NK-92 treated with Interleukin-12 subunit alpha and Interleukin-12 subunit beta, amount 100 ng/mL, for 24 hours (cell line): Measurements from ENCODE around the gene FOXRED2.
A peak's percentile ranks its signal among the peaks of the same experiment; 100 is the strongest.
"Not testable (repeated sequence)": the region's sequence is repeated elsewhere in the genome, so short reads cannot be mapped to it uniquely, and the experiment has no call there.

ENCODE experiments used
- DNase-seq: peaks from one replicate; lab custom pipeline; 2025; lab: John Stamatoyannopoulos, UW

Gene FOXRED2

DNA sequence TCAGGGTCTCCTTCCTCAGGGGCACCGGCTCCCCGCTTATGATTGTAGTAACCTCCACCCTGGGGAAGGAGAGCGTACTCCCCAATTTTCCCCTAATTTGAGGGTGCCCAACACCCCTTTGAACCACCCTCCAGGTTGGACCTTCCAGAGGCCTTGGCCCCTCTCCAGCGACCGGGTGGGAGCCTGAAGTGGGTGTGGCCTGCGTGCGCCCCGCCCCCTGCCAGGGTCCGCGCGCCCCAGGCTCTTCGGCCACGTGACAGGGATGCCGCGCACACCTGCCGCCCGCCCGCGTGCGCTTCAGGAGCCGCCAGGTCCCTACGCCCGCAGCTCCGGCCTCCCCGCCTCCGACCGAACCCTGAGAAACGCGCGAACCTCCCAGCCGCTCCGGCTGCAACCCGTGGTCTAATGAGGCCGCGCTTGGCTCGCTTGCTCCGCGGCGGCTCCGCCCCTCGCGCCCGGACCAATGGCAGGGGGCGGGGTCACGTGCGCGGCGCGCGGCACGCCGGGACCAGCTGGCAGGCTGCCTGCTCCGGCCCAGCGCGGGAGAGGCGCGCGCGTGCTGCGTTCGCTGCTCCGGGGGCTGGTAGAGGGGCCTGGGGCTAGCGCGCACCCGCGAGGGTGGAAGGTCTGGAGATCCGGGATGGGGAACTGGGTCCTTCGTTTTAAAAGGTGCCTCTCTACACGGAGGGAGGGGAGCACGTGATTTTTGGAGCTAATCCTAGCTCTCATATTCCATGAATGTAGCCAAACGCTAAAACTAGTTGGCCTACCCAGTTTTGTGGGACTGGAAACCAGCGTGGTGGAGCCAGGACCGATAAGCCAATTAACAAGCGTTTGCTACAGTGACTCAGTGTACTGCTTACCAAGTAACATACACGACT is at the start of gene FOXRED2:
Gene FOXRED2, minus strand, starts transcription at position 404 of the 881 bp plus-strand sequence. CDS start 618 bp downstream, outside the sequence.
- DNase-seq = peak; percentile 77

DNA sequence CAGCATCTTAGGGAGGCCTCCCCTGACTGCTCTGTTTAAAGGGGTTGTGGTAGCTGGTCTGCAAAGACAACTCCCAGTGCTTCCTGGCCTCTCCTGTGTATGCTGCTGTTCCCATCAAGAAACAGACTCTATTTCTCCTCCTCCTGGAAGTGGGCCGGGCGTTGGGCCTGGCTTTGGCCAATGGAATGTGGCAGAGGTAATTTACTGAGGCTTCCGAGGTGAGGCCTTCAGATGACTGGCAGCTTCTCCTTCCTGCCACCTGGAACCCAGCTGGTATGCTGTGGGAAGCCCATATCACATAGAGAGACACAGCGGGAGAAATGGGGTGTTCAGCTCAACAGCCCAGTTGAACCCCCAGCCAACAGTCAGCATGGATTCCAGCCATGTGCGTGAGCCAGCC is 47.3 kb upstream of the FOXRED2 start:
- DNase-seq = no peak

DNA sequence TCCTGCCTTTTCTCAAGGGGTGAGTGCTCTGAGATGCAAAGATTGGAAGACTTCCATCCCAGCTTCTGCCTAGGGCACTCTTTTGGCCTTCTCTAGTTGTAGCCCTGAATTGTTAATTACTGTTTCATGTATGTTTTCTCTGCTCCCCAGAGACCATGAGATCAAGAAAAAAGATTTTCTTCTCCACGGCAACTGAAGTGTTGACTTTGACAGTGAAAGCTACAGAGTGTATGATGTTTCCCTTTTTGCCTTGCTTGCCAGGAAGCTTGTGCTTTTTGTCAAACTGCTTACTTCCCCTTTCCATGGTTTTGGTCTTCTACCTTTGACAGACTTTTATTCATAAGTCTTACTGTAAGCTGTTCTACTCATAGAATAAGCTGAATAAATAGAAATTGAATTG is 45.4 kb upstream of the FOXRED2 start:
- DNase-seq = no peak

DNA sequence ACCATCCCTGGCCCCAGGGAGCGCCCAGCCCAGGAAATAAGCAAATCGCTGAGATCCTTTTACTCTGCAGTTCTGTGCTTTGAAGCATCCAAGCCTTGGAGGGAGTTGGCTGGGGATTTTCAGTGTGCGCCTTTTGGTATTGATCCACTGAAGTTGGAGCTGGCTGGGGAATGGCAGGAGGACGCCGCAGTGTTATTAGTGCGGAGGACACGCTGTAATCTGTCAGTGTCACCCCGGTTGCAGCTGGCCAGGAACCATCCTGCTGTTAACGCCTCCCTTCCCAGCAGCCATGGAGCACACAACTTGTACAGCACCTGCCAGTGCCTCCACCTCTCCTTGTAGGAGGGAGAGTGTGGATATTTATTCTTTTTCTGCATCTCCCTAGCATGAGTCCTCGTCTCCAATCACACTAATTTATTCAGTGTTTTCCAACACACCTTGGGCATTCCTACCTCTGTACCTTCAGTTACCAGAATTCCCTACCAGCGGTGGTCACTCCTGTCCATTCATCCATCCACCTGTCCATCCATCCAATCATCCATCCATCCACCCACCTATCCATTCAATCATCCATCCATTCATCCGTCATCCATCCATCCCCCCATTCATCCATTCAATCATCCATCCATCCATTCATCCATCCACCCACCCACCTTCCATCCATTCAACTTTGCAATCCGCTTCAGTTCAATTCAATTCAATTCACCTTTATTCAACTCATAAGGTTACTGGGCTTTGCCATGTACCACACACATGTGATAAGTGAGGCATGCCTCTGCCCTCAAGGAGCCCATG is 44.1 kb upstream of the FOXRED2 start:
- DNase-seq = no peak

DNA sequence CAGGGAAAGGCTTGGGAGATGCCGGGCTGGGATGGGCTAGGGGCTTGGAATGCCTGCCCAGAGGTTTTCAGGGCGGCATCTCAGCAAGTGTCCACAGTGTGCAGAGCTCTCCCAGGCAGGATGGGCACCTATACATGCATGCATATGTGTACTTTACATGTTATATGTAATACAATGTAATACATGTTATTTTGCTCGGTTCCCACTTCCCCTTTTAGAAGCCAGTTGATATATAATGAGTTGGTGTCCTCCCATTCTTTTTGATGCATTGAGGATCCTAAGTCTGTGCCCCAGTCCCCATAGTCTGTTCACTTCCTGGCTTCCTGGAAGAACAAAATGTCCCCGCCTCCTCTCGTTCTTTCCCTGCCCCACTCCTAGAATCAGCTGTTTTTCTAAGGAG is 42.2 kb upstream of the FOXRED2 start:
- DNase-seq = no peak

DNA sequence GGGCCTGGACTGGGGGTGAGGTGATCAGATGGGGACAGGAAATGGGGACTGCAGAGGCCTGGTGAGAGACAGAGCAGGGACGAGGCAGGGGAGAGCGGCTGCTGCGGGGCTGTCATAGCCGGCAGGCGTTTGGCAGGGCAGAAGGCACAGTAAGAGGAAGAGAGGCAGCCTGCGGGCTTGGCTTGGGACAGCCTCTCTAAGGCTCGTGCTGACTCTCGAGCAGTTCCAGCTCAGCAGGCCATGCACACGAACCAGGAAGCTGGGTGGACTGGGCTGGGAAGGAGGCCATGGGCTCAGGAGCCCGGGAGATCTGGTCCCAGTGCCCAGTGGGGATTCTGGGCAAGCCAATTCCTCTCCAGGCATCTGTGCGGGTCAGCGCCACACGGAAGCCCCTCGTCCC is 41.8 kb upstream of the FOXRED2 start:
- no peak for DNase-seq

DNA sequence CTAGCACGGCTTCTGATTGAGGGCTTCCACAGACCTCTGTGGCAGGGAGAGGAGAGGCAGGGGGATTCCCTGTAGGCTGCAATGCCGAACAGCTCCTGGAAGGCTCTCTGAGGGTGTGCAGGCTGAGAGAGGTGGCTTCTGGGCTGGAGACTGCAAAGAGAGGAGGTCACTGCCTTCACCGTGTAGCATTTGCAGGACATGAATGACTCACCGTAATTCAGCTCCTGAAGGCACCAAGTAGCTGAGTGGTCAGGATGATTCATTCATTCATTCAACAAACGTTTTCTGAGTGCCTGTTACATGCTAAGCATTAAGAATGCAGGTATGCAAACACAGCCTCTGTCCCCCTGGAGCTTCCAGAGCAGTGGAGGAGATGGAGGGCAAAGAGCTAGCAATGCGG is 40.1 kb upstream of the FOXRED2 start:
- peak; percentile 24 for DNase-seq

DNA sequence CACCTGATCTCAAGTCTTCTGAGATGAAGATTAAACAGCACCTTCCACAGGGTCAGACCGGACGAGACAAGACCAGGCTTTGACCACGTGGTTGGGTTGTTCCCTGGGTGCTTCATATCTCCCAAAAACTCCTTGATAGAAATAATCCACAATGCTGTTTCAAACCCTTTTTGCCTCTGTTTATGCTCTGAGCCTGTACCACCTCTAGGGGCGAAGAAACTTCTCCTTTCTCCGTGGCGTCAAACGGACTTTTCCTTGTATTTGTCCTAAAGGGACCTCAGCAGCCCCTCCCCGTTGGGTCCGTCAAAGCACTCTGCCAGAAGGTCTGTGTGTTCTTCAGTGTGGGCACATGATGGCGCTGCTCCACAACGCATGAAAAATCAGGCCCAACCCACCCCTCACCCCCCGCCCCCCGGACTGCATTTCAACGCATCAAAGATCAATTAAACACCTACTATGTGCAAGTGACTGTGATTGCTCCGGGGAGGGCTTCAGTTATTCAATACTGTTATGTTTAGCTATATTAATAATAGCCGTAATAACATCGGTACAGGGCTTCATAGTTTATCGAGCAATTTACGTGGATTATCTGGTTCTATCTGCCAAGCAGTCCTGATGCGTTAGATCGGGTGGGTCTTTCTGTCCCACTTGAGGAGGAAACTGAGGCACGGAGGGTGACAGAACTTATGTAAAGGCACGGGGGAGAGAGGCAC is 39.4 kb upstream of the FOXRED2 start:
- no peak for DNase-seq

DNA sequence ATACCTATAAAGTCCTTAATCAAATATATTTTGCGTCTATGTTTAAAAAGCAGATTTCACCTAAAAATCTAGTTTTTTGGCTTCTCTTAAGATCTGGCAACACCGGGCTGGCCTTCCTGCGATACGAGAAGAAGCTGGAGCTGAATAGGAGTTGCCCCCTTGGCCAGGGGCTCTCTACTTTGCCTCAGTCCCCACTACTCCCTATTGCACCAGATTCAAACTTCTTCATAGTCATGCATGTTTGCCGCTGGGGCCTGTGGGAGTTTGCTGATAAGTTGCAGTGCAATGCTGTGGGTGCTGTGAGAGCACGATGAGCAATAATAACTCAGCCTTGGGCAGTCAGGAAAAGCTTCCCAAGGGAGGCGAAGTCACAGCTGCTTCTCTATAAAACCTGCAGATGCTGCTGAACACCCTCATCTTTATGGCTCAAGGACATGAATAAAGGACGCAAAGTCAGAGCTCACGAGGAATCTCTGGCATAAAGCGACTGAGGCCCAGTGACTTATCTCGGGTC is 37.3 kb upstream of the FOXRED2 start:
- DNase-seq = no peak

DNA sequence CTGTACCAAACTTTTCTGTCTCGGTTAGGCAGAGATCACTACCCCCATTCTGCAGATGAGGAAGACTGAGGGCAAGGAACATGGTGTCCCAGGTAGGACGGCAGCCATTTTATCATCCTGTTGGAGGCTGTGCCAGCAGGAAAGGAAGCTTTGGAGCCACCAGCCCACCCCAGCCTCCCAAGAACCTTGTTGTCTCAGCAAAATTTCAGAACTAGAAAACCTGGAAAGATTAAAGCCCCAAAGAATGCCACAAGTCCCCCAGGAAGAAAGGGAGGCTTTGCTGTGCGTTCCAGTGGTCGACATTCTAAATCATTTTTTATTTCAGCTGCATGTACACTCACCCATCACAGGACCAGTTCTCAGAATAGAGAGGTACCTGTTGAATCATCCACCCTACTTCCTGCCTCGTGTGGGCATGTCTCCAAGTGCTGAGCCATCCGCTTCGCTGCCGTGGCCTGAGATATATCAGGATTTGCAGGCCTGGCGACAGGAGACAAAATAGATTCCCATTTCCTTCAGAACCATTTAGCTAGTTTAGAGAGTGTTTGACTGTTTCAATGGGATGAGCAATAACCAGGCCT is 35.1 kb upstream of the FOXRED2 start:
- no peak for DNase-seq

DNA sequence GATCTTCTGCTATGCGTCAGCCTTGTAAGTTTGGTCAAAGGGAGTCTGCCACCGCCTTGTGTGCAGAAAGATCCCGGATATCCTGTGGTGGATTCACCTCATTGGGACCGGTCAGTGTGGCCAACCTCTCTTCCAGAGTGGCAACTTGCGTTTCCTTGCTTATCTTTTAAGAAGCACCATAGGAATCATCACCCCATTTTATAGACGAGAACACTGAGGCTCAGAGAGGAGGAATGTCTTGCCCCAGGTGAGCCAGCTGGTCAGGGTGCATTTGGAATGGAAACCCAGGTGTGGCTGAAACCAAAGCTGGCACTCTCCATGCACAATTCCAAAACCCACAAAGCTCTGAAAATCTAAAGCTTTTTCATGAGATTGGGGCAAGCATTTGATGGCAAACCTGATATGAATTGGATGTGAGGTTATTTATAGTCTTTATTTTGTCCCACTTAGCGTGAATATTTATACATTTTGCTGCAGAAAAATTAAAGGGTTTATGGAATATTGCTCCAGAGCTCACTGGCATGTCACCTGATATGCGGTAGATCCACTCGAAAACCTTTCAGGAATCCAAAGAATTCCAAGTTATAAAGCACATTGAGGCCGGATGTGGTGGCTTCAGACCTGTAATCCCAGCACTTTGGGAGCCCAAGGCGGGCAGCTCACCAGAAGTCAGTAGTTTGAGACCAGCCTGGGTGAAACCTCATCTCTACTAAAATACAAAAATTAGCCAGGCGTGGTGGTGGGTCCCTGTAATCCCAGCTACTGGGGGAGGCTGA is 34.2 kb upstream of the FOXRED2 start:
- DNase-seq = no peak

DNA sequence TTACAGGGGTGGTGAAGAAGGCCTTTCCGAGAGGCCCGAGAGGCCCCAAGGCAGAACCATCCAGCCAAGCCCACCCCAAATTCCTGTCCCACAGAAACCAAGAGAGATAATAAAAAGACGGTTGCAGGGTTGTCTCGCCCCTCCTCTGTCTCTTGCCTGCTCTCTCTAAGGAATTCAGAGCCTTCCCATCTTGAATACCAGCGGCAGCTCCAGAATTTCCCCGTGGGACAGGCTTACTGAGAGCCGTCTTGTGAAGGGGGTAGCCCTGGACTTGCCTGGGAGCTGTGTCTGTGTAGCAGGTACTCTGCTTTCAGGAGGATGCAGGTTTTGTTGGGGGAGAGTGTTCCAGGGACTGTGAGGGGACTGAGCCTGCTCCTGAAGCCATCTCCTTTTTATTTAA is 31.7 kb upstream of the FOXRED2 start:
- DNase-seq = no peak

DNA sequence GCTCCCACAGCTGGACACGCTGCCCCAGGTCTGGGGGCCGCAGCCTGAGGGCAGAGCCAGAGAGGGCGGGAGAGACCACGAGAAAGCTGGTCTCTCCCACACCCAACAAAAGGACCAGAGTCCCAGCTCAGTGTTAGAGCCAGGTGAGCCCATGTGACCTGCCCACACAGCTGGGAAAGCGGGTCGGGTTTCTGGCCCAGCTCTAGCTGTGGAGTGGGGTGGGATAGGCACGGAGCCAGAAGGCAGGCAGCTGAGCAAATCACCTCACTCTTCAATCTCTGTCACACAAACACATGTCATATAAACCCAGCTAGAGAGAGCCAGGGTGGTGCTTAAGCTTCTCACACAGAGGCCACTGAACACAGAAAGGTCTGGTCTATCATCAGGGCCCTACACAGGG is 29.9 kb upstream of the FOXRED2 start:
- no peak for DNase-seq

DNA sequence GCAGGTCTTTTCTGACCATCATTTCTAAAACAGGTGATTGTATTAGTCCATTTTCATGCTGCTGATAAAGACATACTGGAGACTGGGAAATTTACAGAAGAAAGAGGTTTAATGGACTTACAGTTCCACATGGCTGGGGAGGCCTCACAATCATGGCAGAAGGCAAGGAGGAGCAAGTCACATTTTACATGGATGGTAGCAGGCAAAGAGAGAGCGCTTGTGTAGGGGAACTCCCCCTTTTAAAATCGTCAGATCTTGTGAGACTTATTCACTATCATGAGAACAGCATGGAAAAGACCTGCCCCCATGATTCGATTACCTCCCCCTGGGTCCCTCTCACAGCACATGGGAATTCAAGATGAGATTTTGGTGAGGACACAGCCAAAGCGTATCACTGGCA is 26.5 kb upstream of the FOXRED2 start:
- not testable (repeated sequence) for DNase-seq

DNA sequence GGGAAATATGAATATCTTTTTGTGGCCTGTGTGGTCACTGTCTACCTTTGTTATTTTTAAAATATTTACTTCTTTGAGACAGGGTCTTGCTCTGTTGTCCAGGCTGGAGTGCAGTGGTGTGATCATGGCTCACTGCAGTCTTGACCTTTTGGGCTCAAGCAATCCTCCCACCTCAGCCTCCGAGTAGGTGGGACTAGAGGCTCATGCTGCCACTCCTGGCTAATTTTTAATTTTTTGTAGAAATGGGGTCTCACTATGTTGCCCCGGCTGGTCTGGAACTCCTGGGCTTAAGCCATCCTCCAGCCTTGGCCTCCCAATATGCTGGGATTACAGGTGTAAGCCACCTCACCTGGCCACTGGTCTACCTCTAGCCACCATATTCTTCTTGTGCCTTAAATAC is 25.6 kb upstream of the FOXRED2 start:
- no peak for DNase-seq

DNA sequence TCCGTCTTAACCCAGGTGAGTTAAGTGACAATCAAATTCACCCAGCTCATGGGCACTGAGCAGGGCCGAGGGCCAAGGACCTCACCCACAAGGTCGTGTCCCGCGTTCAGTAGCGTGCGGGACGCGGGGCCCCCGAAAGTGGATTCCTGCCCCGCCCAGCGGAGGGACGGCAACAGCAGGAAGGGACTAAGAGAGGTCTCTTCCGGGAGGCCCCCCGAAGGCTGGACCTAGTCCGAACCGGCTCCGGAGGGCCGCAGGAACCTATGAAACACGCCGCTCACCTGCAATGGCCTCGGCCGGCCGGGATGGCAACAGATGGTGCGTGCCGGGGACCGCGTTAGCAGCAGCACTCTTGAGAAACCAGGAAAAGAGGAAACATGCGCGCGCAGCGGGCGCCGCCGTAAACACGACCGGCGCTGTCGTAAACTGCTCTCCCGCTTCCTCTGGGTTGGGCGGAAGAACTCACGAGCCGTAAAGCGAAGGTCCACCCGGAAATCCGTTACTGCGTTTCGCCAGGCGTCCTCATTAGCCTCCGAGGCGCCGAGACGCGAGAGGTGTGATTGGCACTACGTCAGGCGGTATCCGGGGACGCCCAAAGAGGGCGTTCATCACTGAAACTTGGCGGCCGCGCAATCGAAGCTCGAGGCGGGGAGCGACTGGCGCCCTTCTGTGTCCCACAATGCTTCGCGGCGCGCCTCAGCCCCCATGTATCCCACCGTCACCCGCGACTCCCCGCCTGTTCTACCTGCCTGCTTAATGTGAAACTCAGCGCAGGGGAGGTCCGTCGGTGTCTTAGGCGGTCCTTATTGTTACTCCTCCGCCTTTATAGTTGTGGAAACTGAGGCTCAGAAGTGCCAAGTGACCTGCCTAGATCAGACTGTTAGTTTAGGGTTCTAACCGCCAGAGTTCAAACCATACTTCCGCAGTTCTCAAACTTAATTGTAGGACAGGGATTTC is 22.2 kb upstream of the FOXRED2 start, which contains the start of gene EIF3D:
Gene EIF3D, minus strand, starts transcription at position 372 of the 957 bp plus-strand sequence. CDS start 3,045 bp downstream, outside the sequence.
- DNase-seq = peak; percentile 97

DNA sequence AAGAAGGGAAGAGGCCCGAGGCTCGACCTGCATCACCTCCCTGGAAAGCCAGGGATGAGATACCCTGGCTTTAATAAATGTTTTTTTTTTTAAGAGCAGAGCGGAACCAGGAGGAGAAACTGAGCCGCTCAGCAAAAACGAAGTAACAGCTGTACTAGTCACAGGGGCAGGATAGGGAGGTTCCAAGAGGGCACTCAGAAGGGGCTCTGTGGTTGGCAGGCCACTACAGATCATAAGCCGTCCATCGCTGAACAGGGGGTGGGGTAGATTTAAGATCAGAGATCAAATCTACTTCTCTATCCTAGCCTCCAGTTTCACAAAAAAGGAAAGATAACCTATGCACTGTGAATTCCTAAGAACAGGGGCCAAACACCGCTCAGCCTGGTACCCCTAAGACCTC is 21.5 kb upstream of the FOXRED2 start:
- no peak for DNase-seq

DNA sequence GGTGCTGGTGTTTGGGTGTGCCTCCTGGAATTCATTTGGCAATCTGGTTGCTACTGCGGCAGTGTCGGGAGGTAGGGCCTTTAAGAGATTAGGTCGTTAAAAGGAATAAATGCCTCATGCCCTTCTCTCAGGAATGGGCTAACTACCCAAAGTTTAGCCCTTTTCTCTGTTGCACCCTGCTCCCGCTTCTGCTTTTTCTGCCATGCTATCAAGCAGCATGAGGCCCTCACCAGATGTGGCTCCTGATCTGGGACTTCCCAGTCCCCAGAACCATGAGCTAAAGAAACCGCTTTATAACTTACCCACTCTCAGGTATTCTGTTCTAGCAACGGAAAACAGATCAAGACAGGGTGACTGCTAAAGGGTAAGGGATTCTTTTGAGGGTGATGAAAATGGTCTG is 15.8 kb upstream of the FOXRED2 start:
- DNase-seq = no peak

DNA sequence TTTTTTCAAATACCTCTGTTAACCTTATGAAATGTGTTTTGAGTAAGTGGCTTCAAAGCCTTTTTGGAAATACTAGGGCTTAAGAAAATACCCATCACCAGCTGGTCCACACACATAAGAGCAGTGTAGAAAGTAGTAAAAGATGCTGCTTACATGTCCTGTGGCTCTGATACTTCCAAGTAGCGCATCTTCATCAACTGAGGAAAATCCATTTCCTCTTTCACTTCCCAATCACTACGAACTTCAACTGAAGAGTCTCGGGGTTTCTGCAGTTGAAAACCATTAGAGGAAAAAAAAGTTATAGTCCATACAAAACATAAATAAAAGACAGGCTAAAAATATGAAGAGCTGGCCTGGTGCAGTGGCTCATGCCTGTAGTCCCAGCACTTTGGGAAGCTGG is 13.6 kb upstream of the FOXRED2 start:
- DNase-seq = no peak

DNA sequence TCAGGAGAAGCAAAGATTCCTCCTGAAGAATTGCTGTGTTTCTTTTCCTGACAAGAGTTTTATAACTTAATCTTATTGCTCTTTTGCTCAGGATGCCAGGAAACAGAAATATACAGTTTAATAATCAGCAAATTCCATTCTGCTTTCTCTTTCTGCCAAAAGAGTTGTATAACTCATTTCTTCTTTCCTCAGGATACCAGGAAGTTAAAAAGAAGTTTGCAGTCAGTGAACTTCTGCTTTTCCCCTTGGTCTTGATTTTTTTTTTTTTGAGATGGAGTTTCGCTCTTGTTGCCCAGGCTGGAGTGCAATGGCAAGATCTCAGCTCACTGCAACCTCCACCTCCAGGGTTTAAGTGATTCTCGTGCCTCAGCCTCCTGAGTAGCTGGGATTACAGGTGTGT is 13.1 kb upstream of the FOXRED2 start:
- DNase-seq = not testable (repeated sequence)
